GM19438 (cell line): Measurements from ENCODE around the gene IFNAR1.

Experiments used
- ATAC-seq: cut with Tn5 transposase; IDR thresholded peaks from one replicate; pipeline ENCODE4 v1.9.1; 2021; ENCODE audit warnings: low read depth; ENCODE audit not compliant: unreplicated experiment

IFNAR1 gene

GRCh38 chr21:33396436-33396835 lies 71.7 kb downstream of the IFNAR1 start:
- ATAC-seq: no peak

DNA sequence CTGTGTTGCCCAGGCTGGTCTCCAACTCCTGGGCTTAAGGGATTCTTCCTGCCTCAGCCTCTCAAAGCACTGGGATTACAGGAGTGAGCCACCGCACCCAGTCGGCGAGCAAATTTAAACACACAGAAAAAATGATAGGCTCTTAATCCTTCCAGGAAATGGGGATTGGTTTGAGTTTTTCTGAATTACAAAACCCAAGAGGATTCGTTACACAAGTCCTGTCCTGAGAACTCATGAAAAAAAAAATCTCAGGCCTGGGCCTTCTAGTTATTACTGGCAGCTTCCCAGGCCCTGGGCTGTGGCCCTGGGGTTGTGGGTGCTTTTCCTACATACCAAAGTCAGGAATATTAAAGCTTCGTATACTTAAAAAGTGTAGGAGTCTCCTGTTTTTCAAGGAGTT lies 72.2 kb downstream of the IFNAR1 start:
- no peak for ATAC-seq

DNA sequence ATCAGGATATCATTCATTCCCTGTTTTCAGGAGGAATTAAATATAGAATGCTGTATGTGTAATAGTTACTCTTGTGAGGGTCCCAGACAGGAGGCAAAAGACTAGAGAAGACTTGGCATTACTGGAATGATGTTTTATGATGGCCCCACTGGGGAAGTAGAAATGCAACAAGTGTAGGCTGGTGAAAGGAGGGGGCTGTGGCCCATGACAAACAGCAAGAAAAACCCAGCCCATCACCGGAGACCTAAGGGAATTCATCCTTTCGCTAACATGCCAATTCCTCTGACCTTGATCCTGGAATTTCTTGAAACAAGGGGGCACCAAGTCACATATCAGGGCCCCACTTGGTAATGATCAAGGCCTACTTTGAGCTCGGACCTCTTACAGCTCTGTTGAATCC lies 72.9 kb downstream of the IFNAR1 start:
- no peak for ATAC-seq

- ATAC-seq: no peak
Observed at GRCh38 chr21:33398361-33398760, 73.6 kb downstream of the IFNAR1 start.

GRCh38 chr21:33401630-33401992 lies 76.8 kb downstream of the IFNAR1 start:
- no peak for ATAC-seq

GRCh38 chr21:33402001-33402979 lies 77.5 kb downstream of the IFNAR1 start:
- no peak for ATAC-seq

- no peak for ATAC-seq
Observed at GRCh38 chr21:33403128-33403785, 78.5 kb downstream of the IFNAR1 start, which contains the start of gene IFNGR2. Gene IFNGR2 (plus strand): TSS chr21:33403413. CDS start chr21:33403544, 131 bp downstream.

- ATAC-seq: no peak
Observed at GRCh38 chr21:33403786-33404585, 79.2 kb downstream of the IFNAR1 start.

DNA sequence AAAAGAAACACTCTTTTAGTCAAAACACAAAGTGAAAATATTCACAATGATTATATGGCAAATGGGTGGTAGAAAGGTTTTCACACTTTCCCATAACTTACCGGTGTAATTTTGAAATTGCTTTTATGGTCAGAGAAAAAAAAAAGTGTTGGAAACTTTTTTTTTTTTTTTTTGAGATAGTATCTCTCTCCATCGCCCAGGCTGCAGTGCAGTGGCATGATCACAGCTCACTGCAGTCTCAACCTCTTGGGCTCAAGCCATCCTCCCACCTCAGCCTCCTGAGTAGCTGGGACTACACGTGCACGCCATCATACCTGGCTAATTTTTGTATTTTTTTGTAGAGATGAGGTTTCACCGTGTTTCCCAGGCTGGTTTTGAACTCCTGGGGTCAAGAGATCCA lies 81.7 kb downstream of the IFNAR1 start:
- ATAC-seq: no peak
